ENCODE results near the gene BRINP1.

Gene BRINP1

DNA sequence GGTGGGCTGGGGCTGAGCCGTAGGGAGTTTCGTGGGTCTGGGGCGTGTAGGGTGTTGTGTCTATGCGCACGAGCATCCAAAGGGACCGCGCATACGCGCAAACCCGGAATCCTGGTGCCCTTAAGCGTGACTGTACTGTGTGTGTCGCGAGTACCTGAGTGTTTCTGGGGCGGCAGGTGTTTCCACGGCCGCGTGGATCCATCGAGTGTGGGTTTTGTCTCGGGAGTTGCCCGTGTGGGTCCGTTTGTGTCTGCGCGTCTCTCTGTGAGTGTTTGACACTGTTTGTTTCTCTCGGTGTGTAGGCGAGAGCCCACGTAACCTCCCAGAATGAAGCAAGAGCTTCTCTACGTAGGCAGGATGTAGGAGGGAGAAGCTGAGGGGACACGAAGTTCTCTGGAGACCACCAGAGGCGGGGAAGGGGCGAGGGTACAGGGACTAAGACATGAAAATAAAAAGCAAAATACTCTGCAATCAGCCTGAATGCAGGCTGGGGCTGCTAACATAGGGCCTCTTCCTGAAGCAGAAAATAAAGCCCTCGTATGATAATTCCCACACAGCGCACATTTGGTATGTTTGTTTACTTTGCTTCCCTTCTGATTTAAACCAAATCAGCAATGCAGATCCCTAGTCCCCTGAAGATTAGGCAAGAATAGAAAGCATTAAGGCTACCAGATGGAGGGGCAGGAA, 588 bp upstream of the BRINP1 start:
- no peaks in the 10 kb centered on the region for H3K4me1 ChIP-seq (ENCODE audit: control insufficient read depth, insufficient read depth, low read length)
- no peak overlapping the region for H3K4me3 ChIP-seq (ENCODE audit: low read length)
- no peaks in the 10 kb centered on the region for H3K9me3 ChIP-seq (ENCODE audit: control insufficient read depth, low read length)
- H3K36me3 ChIP-seq (ENCODE audit: control insufficient read depth, insufficient read depth, low read length), result no peaks in the 10 kb centered on the region
- H3K9ac ChIP-seq (ENCODE audit: low read length), result no peak overlapping the region
- H3K27me3 ChIP-seq (ENCODE audit: control insufficient read depth, insufficient read depth, low read length), result peaks cover 32% of the 10 kb centered on the region

DNA sequence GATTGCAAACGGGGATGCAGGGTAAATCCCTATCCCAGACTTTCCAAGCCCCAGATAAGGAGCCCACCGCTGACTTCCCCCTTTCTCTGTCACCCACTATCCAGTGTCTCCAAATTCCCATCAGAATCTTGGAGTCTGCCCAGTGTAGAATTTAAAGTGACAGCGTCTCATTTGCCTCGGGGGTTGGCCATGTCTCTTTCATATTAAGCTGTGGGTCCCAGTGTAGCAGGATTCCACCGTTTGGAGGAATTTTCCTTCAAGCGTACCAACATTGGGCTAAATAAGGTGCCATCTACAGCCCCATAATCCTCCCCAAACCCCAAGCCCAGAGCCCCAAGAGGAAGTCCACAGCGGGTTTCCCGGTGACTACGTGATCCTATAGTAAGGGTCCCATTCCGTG, 1.1 kb downstream of the BRINP1 start:
- Histone ChIP-seq H3K9ac (ENCODE audit: low read length) (no peak overlapping the region), H3K4me3 (ENCODE audit: low read length) (no peak overlapping the region), H3K27me3 (ENCODE audit: control insufficient read depth, insufficient read depth, low read length) (peaks cover 32% of the 10 kb centered on the region), H3K9me3 (ENCODE audit: control insufficient read depth, low read length) (no peaks in the 10 kb centered on the region), H3K36me3 (ENCODE audit: control insufficient read depth, insufficient read depth, low read length) (no peaks in the 10 kb centered on the region), H3K4me1 (ENCODE audit: control insufficient read depth, insufficient read depth, low read length) (no peaks in the 10 kb centered on the region)

DNA sequence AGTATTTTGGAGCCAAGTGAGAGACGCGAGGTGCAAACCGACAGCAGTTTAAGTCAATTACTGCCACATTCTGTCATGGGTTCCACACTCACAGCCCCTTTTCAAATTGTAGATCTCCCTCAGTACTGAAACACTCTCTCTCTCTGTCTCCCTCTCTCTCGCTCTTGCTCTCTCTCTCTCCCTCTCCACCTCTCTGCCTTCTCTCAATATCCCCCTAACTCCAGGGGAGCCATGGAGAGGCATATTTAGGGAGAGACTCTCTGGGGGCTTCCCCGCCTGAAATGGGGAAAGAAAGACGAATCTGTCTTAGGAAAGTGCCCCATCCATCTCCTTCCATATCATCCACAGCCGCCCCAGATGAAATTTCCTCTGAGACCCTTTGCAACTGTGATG, 1.6 kb downstream of the BRINP1 start:
- H3K36me3 ChIP-seq (ENCODE audit: control insufficient read depth, insufficient read depth, low read length), result no peaks in the 10 kb centered on the region
- no peaks in the 10 kb centered on the region for H3K4me1 ChIP-seq (ENCODE audit: control insufficient read depth, insufficient read depth, low read length)
- peaks cover 32% of the 10 kb centered on the region for H3K27me3 ChIP-seq (ENCODE audit: control insufficient read depth, insufficient read depth, low read length)
- H3K9me3 ChIP-seq (ENCODE audit: control insufficient read depth, low read length), result no peaks in the 10 kb centered on the region
- no peak overlapping the region for H3K9ac ChIP-seq (ENCODE audit: low read length)
- H3K4me3 ChIP-seq (ENCODE audit: low read length), result no peak overlapping the region

DNA sequence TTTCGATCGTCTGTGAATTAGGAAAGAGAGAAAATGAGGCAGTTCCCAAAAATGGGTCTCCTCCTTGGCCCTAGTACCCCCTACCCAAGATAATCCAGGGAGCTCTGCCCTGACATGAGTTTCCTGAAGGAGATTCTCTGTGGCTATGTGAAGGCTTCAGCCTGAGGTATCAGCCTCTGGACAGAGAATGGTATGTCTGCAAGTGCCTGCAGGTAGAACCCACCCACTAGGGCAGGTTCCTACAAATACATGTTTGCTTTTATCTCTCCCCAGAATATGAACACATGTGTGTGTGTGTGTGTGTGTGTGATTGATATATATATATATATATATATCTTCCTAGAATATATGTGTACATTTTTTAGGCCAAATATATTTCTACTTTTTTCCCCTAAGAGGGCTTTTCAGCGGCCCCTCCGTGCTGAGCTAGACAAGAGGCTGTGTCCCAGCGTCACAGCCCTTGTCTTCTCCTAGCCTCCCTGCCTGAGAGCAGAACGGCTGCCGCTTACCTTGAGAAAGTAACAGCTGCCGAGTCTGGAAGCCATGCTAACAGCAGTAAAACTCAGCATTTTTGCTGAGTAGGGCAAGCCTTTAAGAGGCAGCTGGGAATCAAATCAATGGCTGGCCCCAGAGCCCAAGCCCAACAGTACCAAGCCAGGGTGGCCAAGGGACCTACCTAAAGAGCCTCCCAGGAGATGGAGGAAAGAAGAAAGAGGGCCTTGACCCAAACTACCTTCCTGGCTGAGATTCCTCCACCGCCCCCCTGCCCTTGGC, 2.1 kb downstream of the BRINP1 start:
- Histone ChIP-seq H3K36me3 (ENCODE audit: control insufficient read depth, insufficient read depth, low read length) (no peaks in the 10 kb centered on the region), H3K9me3 (ENCODE audit: control insufficient read depth, low read length) (no peaks in the 10 kb centered on the region), H3K4me1 (ENCODE audit: control insufficient read depth, insufficient read depth, low read length) (no peaks in the 10 kb centered on the region), H3K4me3 (ENCODE audit: low read length) (no peak overlapping the region), H3K27me3 (ENCODE audit: control insufficient read depth, insufficient read depth, low read length) (peaks cover 32% of the 10 kb centered on the region), H3K9ac (ENCODE audit: low read length) (no peak overlapping the region)

DNA sequence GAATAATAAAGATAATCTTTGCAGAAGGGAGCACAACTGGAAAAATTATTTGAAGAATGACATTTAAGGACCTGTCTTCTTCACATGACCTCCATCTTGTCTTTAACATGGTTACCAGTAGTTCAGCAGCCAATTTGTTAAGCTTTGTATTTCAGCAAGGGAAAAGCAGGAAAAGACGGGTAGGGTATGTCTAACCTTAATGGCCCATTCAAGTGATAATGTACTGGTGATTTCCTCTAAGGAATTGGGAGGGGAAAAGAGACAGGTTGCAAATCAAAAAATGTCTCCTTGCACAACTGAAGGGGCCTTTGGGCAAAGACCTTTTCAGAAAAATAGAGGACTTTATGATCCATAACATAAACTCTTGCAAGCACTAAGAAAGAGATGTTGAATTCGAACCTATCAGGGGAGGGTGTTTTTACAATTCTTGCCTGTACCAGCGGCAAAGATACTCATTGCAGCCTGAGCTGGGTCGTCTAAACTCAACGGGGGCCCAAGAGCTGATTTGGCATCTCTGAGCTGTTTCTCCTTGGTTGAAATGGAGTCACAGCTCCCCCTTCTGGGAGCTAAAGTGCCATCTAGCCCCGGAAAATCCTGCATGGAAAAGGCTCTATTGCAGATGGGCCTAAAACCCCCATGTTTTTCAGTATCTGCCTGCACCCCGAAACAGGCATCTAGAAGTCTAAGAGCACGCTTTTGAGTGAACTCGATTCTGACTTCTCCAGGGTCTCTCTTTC, 3.8 kb downstream of the BRINP1 start:
- Histone ChIP-seq H3K27me3 (ENCODE audit: control insufficient read depth, insufficient read depth, low read length) (peaks cover 30% of the 10 kb centered on the region), H3K4me1 (ENCODE audit: control insufficient read depth, insufficient read depth, low read length) (no peaks in the 10 kb centered on the region), H3K36me3 (ENCODE audit: control insufficient read depth, insufficient read depth, low read length) (no peaks in the 10 kb centered on the region), H3K9ac (ENCODE audit: low read length) (no peak overlapping the region), H3K4me3 (ENCODE audit: low read length) (no peak overlapping the region), H3K9me3 (ENCODE audit: control insufficient read depth, low read length) (no peaks in the 10 kb centered on the region)

DNA sequence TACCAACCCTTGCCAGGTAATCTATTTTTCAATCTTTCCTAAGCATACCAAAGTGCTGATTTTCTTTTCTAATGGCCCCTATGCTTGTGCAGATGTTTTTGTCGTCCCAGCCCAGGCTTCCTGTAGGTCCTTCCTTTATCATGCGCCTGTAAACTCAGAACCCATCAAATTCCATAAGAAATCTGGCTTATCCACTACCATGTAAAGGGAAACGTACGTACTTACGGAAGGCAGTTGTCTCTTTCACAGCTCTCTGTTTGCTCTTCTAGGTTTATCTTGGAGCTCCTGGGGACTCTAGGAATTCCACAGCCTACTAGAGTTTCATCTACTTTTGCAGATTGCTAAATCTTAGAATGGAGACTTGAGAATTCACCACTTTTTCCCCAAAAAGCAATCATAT, 9.0 kb downstream of the BRINP1 start:
- Histone ChIP-seq H3K36me3 (ENCODE audit: control insufficient read depth, insufficient read depth, low read length) (no peaks in the 10 kb centered on the region), H3K9me3 (ENCODE audit: control insufficient read depth, low read length) (no peaks in the 10 kb centered on the region), H3K9ac (ENCODE audit: low read length) (no peak overlapping the region), H3K4me3 (ENCODE audit: low read length) (no peak overlapping the region), H3K27me3 (ENCODE audit: control insufficient read depth, insufficient read depth, low read length) (no peaks in the 10 kb centered on the region), H3K4me1 (ENCODE audit: control insufficient read depth, insufficient read depth, low read length) (no peaks in the 10 kb centered on the region)

DNA sequence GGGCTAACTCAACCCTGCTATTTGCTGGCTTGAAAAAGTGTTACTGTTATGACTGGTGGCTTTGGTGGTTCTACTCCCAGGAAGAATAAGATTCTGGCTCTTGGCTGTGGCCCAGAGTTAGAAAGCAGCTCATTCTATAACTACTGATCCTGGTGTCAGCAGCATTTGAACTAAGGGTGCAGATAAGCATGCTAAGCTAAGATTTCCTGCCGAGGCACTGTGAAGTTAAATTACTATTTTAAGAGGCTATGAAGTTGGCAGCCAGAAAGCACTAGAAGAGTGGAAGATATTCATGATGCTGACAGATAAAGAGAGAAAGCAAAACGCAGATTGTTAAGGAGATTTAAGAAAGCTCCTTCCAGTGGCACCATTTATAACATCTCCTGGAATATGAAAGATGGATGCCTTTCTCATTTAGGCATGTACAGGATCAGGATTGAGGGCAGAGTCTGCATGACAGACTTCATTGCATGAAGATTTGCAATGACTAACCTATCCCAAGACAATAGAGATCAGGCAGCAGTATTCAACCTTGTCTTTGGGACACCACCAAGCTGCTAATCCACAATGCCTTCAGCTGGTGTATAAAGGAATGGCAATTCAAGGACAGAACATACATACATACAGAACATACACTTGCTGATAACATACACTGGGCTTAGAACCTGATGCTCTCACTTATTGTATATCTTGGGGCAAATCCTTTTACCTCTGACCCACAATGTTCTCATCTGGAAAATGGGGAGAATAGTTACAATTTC, 11.7 kb downstream of the BRINP1 start:
- Histone ChIP-seq H3K4me3 (ENCODE audit: low read length) (no peak overlapping the region), H3K9ac (ENCODE audit: low read length) (no peak overlapping the region), H3K27me3 (ENCODE audit: control insufficient read depth, insufficient read depth, low read length) (no peaks in the 10 kb centered on the region), H3K36me3 (ENCODE audit: control insufficient read depth, insufficient read depth, low read length) (no peaks in the 10 kb centered on the region), H3K4me1 (ENCODE audit: control insufficient read depth, insufficient read depth, low read length) (no peaks in the 10 kb centered on the region), H3K9me3 (ENCODE audit: control insufficient read depth, low read length) (no peaks in the 10 kb centered on the region)

DNA sequence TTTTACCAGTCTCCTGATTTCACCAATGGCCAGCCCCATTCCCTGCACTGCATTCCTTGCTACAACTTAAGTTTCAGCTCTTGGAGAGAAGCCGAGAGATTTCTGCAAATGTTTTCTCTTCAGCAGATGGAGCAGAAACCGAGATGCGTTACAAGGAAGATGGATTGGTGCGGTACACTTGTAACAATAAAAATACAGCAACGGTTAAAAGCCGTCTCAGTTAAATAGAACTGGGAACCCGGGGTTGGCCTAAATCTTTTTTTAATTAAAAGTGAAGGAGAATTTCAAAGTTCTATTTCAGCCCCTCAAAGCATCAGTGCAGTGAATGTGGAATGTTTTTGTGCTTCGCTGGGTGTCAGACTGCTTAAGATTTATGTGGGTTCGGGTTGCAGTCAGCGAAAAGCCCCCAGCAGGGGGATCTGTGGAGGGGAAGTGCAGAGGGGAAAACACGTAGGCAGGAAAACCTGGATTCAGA, 19.8 kb downstream of the BRINP1 start:
- Histone ChIP-seq H3K9ac (ENCODE audit: low read length) (no peak overlapping the region), H3K36me3 (ENCODE audit: control insufficient read depth, insufficient read depth, low read length) (no peaks in the 10 kb centered on the region), H3K9me3 (ENCODE audit: control insufficient read depth, low read length) (no peaks in the 10 kb centered on the region), H3K4me3 (ENCODE audit: low read length) (no peak overlapping the region), H3K27me3 (ENCODE audit: control insufficient read depth, insufficient read depth, low read length) (no peaks in the 10 kb centered on the region), H3K4me1 (ENCODE audit: control insufficient read depth, insufficient read depth, low read length) (no peaks in the 10 kb centered on the region)

DNA sequence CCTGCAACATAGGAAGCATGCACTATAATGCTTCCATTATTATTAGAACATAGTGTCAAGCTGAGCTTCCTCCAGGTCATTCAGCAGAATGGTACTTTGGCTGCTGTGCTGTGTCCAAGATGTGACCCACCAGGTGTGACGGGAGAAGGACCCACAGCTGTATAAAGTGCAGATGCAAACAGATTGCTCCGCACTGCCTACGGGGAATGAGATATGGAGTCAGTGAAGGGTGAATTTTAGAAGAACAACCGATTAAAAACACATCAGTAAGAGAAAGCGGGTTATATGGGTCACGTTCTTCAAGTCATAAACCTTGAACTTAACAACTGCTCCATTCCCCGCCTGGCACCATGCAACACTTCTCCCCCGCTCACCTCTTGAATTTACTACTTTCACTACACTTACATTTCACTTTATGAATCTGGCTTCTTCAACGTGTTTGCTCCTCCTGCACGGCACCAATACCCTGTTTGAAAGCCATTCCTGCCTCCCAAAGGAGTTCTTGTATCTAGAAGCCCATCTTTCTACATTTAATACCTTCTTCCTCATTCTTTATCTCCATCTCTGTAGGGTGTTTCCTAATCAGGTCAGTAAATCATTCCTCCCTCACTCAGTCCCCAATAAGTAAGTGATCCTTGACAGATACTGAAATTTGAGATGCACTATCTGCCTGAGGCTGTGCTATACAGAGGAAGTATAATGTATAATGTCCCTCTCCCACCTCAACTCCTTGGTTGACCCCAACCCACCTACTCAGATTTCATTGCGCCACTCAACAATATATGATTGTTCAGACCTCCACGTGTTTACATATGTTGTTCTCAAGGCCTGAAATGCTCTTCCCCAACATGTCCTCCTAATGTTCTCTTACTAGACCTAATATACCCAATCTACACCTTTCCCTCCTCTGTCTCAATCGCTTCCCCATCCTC, 25.9 kb downstream of the BRINP1 start:
- Histone ChIP-seq H3K9me3 (ENCODE audit: control insufficient read depth, low read length) (no peaks in the 10 kb centered on the region), H3K4me1 (ENCODE audit: control insufficient read depth, insufficient read depth, low read length) (no peaks in the 10 kb centered on the region), H3K36me3 (ENCODE audit: control insufficient read depth, insufficient read depth, low read length) (no peaks in the 10 kb centered on the region), H3K9ac (ENCODE audit: low read length) (no peak overlapping the region), H3K4me3 (ENCODE audit: low read length) (no peak overlapping the region), H3K27me3 (ENCODE audit: control insufficient read depth, insufficient read depth, low read length) (no peaks in the 10 kb centered on the region)

DNA sequence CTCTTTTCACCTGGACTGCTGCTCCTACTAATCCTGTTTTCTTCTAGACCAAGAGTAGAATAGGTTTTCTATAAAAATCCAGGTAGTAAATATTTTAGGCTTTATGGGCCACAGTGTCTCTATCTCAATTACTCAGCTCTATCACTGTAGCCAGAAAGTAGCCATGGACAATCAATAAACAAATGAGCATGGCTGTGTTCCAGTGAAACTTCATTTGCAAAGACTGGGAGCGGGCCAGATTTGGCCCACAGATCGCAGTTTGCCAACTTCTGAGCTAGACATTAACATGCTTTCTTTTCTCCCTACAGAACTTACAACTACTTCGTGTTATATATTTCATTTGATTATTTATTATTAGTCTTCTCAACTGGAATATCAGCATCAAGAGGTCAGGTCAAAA, 30.2 kb downstream of the BRINP1 start:
- no peaks in the 10 kb centered on the region for H3K27me3 ChIP-seq (ENCODE audit: control insufficient read depth, insufficient read depth, low read length)
- no peaks in the 10 kb centered on the region for H3K9me3 ChIP-seq (ENCODE audit: control insufficient read depth, low read length)
- H3K9ac ChIP-seq (ENCODE audit: low read length), result no peak overlapping the region
- H3K36me3 ChIP-seq (ENCODE audit: control insufficient read depth, insufficient read depth, low read length), result no peaks in the 10 kb centered on the region
- H3K4me1 ChIP-seq (ENCODE audit: control insufficient read depth, insufficient read depth, low read length), result no peaks in the 10 kb centered on the region
- no peak overlapping the region for H3K4me3 ChIP-seq (ENCODE audit: low read length)

DNA sequence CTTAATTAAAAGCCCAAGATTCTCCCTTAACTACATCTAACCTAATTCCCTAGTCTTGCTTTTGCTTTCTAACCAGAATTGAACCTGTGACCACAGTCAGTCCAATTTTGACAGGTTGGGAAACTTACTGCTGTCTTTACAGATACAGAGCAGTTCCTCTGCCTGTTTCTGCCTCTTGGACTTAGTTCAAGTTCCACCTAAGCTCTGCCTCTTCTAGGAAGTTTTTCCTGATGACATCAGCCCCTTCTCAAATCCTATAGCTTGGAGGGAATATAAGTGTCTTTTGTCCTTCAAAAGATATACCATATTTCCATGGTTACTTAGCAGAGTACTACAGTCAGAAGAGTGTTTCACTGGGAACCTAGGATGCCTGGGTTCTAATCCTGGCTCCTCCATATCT, 31.7 kb downstream of the BRINP1 start:
- Histone ChIP-seq H3K4me3 (ENCODE audit: low read length) (no peak overlapping the region), H3K9ac (ENCODE audit: low read length) (no peak overlapping the region), H3K36me3 (ENCODE audit: control insufficient read depth, insufficient read depth, low read length) (no peaks in the 10 kb centered on the region), H3K27me3 (ENCODE audit: control insufficient read depth, insufficient read depth, low read length) (no peaks in the 10 kb centered on the region), H3K4me1 (ENCODE audit: control insufficient read depth, insufficient read depth, low read length) (no peaks in the 10 kb centered on the region), H3K9me3 (ENCODE audit: control insufficient read depth, low read length) (no peaks in the 10 kb centered on the region)
